Small intestine (tissue), 7 donors: Measurements from ENCODE around the gene ZNF384. TPM values are rescaled to one million over a fixed set of nuclear protein-coding genes. Genes with fewer than 3 reads are reported as not detected.
A peak's percentile ranks its signal among the peaks of the same experiment; 100 is the strongest.

ENCODE experiments used
- DNase-seq, 2 donors: peaks; one replicate each; pipeline versions ENCODE4 v3.0.0 to v3.0.0-alpha.2; 2013
- FAIRE-seq: peaks from 2 replicates; lab custom pipeline; 2012; peaks lifted over from hg19 to GRCh38; lab: Jason Lieb, UNC
- H3K27ac ChIP-seq, 3 donors: one replicate each; pipeline ENCODE4 v1.5.1; 2013; ENCODE audit warnings: low read length in 2 of 3, mild to moderate bottlenecking in 2 of 3, control low read depth in 1 of 3, inconsistent platforms in 1 of 3, low read depth in 1 of 3, moderate library complexity in 1 of 3
- H3K27me3 ChIP-seq, 3 donors: one replicate each; pipeline ENCODE4 v1.6.1; 2013; ENCODE audit warnings: low read length in 3 of 3, inconsistent platforms in 1 of 3; ENCODE audit not compliant: control insufficient read depth in 3 of 3, insufficient read depth in 3 of 3
- H3K36me3 ChIP-seq, 3 donors: one replicate each; pipeline ENCODE4 v1.6.1; 2013; ENCODE audit warnings: low read length in 3 of 3, inconsistent platforms in 1 of 3, low read depth in 1 of 3, mild to moderate bottlenecking in 1 of 3, moderate library complexity in 1 of 3; ENCODE audit not compliant: control insufficient read depth in 3 of 3, insufficient read depth in 2 of 3
- H3K4me1 ChIP-seq, 3 donors: one replicate each; pipeline ENCODE4 v1.6.1; 2013; ENCODE audit warnings: low read length in 2 of 3, inconsistent platforms in 1 of 3, low read depth in 1 of 3, mild to moderate bottlenecking in 1 of 3, moderate library complexity in 1 of 3; ENCODE audit not compliant: control insufficient read depth in 3 of 3, insufficient read depth in 2 of 3
- H3K4me3 ChIP-seq, 3 donors: one replicate each; pipeline ENCODE4 v1.5.1; 2013; ENCODE audit warnings: low read length in 3 of 3, control low read depth in 1 of 3, inconsistent platforms in 1 of 3, low read depth in 1 of 3, mild to moderate bottlenecking in 1 of 3, moderate library complexity in 1 of 3
- H3K9me3 ChIP-seq, 2 donors: one replicate each; pipeline ENCODE4 v1.6.1; 2013; ENCODE audit warnings: low read depth in 1 of 2, low read length in 1 of 2; ENCODE audit not compliant: control insufficient read depth in 2 of 2, insufficient read depth in 1 of 2
- WGBS, 3 donors: extraction: QIAGEN DNeasy Blood & Tissue Kit; methylation state at CpG; one replicate each; pipeline ENCODE4 v1.1.7; 2013; 5-methylcytosine and 5-hydroxymethylcytosine counted together
- polyA plus RNA-seq, 4 donors: library from polyadenylated mRNA; stranded (reverse) in 3 of 4; unstranded in 1 of 4; fragments of 200-250 nt in 3 of 4; fragments of 120-200 nt in 1 of 4; gene quantifications; one replicate each; pipeline versions ENCODE4 v1.2.1 to v1.2.3, GENCODE V29; 2013
- donor health status: healthy with polysubstance abuse.
- donor health status: control.
- donor health status: control.
- donor health status: Bipolar disorder and iron deficiency.
- donor health status: healthy.

ZNF384 gene
- polyA plus RNA-seq, 4 donors: 26.2 to 82.3 (median 34.6) TPM

DNA sequence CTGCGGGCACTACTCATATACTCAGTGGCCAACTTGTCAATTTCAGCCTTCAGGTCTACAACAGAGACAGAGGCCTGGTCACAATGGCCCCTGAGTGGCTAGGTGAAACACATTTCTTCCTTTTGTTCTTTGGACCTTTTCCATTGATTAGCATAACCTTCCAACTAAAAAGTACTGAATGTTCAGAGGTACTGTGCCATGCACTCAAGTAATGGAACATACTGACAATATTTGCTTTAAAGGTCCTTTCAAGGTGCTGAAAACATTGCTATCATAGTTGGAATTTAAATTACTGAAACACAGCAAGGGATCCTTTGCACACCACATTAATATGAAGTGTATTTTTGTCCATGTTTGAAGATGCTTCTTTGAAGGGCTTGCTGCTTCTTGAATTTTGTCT, 35.8 kb downstream of the ZNF384 start:
- Histone ChIP-seq H3K36me3 (peaks cover 7 to 75% (median 19%) of the 10 kb centered on the region in 3 donors), H3K27ac (no peak overlapping the region), H3K4me1 (no peaks in the 10 kb centered on the region), H3K4me3 (no peak overlapping the region), H3K9me3 (no peaks in the 10 kb centered on the region), H3K27me3 (no peaks in the 10 kb centered on the region)
- DNase-seq (no peak), FAIRE-seq (no peak)
- 95 to 100% (median 100%) methylated on average over 1 of the region's 1 CpG for WGBS, 3 donors

- Histone ChIP-seq H3K27ac (no peak overlapping the region), H3K4me1 (no peaks in the 10 kb centered on the region), H3K36me3 (peaks cover 7 to 73% (median 19%) of the 10 kb centered on the region in 3 donors), H3K9me3 (no peaks in the 10 kb centered on the region), H3K4me3 (no peak overlapping the region), H3K27me3 (no peaks in the 10 kb centered on the region)
- 91 to 94% (median 92%) methylated on average over 11 to 12 of the region's 12 CpGs for WGBS, 3 donors
- DNase-seq (no peak), FAIRE-seq (no peak)
Observed at GRCh38 chr12:6652391-6652790, 36.8 kb downstream of the ZNF384 start.

DNA sequence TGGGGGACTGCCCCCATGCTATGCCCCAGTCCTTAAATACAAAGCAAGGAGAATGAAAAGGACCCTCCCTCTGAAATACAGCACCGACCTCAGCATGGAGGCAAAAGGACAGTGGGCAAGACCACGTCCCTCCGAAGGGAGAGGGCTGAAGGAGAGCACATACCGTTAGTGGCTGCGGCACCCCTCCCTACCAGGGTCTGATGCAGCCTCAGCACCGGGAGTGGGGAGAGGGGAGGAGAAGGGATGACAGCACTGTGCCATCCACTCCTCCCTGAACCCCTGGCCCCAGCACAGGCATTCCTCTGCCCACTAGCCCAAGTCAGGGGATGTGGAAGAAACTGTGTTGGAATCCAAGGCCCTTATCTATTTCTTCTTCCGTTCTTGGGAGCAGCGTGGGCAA, 38.3 kb downstream of the ZNF384 start:
- Histone ChIP-seq H3K4me3 (no peak overlapping the region), H3K27ac (no peak overlapping the region), H3K36me3 (peaks cover 7 to 64% (median 19%) of the 10 kb centered on the region in 3 donors), H3K27me3 (no peaks in the 10 kb centered on the region), H3K4me1 (no peaks in the 10 kb centered on the region), H3K9me3 (no peaks in the 10 kb centered on the region)
- no peak for DNase-seq
- no peak for FAIRE-seq
- WGBS, 3 donors: 86 to 92% (median 90%) methylated on average over 8 of the region's 8 CpGs

DNA sequence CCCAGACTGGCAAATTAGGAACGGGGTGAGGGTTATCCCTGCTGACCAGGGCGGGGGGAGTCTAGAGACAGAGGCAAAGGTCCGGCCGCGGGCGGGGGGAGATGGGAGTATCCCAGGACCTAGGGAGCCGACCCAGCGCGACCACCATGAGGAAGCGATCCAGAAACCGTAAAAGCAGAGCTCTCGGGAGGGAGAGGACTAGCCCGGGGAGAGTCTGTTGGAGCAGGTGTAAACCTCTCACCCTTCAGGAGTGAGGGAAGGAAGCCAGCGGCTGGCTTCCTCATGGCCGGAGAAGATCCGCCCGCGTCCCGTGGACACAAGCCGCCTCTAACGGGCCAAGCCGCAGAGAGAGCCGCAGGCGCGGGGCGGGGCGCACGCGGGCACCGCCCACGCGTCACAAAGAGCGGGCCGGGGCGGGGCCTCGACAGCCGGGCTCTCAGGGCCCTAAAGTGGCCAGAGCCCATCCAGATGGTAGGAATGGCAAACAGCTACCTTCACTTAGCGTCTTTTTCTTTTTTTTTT, 42.0 kb downstream of the ZNF384 start, which contains the start of gene ACRBP:
Gene ACRBP, minus strand, starts transcription at position 350 of the 522 bp plus-strand sequence. Its CDS starts 66 bp downstream, at position 284.
- Histone ChIP-seq H3K27me3 (no peaks in the 10 kb centered on the region), H3K9me3 (peaks cover 0 to 5% of the 10 kb centered on the region in 2 donors), H3K27ac (peak within 1 kb of the TSS in 2 of 3 donors; percentile 51 to 58), H3K36me3 (peaks cover 7 to 40% (median 8%) of the 10 kb centered on the region in 3 donors), H3K4me3 (peak within 1 kb of the TSS; percentile 16 to 48 (median 44)), H3K4me1 (peaks cover 0 to 4% (median 0%) of the 10 kb centered on the region in 3 donors)
- DNase-seq: peak; percentile 77 to 80
- WGBS, 3 donors: 5 to 11% (median 9%) methylated on average over 35 to 38 of the region's 38 CpGs
- no peak for FAIRE-seq

DNA sequence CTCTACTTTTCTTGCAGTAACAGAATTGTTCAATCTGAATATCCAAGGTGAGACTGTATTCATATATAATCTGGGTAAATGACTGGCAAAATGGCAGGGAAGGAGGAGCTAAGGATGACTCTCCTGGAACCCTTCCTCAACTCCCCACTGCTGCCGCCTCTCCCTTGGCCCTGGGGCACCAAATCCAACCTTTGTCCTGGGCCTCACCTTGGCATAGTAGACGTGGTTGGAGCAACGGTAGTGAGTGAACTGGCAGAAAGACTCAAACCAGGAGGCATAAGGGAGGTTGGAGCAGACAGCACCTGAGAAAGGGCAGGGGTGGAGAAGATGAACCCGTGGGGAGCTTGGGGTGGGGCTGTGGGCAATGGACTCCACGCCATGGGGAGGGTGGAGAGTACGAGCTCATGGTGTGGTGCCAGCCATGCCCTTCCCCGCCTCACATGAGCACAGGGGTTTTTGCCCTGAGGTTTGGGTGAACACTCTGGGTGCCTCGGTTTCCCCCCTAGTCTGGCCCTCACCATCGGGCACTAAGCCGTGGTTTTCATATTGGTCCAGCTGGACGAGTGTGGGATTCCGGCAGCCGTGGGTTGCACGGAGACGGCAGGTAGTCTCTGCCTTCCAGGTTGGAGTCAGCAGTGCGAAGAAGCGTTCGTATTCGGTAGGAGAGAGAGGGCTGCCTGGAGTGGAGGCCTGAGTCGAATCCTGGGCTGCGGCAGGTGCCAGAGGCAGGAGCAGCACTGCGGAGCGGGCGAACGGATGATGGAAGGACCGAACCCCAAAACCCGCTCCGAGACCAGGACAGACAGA, 42.7 kb downstream of the ZNF384 start:
- Histone ChIP-seq H3K36me3 (peaks cover 6 to 34% (median 8%) of the 10 kb centered on the region in 3 donors), H3K4me1 (peaks cover 0 to 4% (median 0%) of the 10 kb centered on the region in 3 donors), H3K4me3 (peak overlapping the region in 2 of 3 donors; percentile 44 to 48), H3K27me3 (no peaks in the 10 kb centered on the region), H3K27ac (peak overlapping the region in 2 of 3 donors; percentile 51 to 58), H3K9me3 (peaks cover 0 to 5% of the 10 kb centered on the region in 2 donors)
- 29 to 61% (median 46%) methylated on average over 28 of the region's 28 CpGs for WGBS, 3 donors
- DNase-seq: peak in 1 of 2 donors; percentile 81
- FAIRE-seq: no peak

DNA sequence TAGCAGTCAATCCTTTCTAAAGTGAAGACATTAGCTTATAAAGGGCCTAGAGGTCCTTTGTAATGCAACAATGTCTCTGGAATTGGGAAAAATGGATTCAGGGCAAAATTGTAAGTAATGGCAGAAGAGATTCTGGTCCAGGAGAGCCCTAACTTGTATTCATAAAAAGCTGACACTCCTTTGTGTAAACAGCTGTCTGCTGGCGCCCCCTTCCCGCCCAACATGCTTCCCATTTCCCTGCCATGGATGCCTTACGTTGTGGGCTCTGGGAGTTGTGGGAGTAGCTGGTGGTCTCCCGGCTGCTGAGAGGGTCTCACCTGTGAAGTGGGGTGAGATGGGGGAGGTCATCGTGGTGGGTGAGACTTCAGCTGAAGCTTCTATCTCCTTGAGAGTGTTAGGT, 44.3 kb downstream of the ZNF384 start:
- Histone ChIP-seq H3K9me3 (peaks cover 0 to 5% of the 10 kb centered on the region in 2 donors), H3K4me3 (no peak overlapping the region), H3K27me3 (no peaks in the 10 kb centered on the region), H3K4me1 (peaks cover 0 to 6% (median 0%) of the 10 kb centered on the region in 3 donors), H3K36me3 (peaks cover 0 to 18% (median under 1%) of the 10 kb centered on the region in 3 donors), H3K27ac (no peak overlapping the region)
- WGBS, 3 donors: 19 to 49% (median 36%) methylated on average over 5 of the region's 5 CpGs
- no peak for FAIRE-seq
- peak; percentile 48 to 73 for DNase-seq

- H3K36me3 ChIP-seq: peaks cover 0 to 13% (median 0%) of the 10 kb centered on the region in 3 donors
- peak overlapping the region in 2 of 3 donors; percentile 15 to 45 for H3K27ac ChIP-seq
- H3K27me3 ChIP-seq: no peaks in the 10 kb centered on the region
- H3K9me3 ChIP-seq: peaks cover 0 to 5% of the 10 kb centered on the region in 2 donors
- 54 to 94% (median 75%) methylated on average over 6 of the region's 6 CpGs for WGBS, 3 donors
- no peak for DNase-seq
- H3K4me3 ChIP-seq: no peak overlapping the region
- FAIRE-seq: no peak
- H3K4me1 ChIP-seq: peaks cover 0 to 12% (median 0%) of the 10 kb centered on the region in 3 donors
Observed at GRCh38 chr12:6644257-6644596, 44.9 kb downstream of the ZNF384 start.

GRCh38 chr12:6643569-6644256, 45.5 kb downstream of the ZNF384 start:
- Histone ChIP-seq H3K27me3 (no peaks in the 10 kb centered on the region), H3K4me3 (no peak overlapping the region), H3K36me3 (peaks cover 0 to 11% (median 0%) of the 10 kb centered on the region in 3 donors), H3K4me1 (peaks cover 0 to 17% (median 0%) of the 10 kb centered on the region in 3 donors), H3K27ac (peak overlapping the region in 2 of 3 donors; percentile 17 to 37), H3K9me3 (peaks cover 0 to 5% of the 10 kb centered on the region in 2 donors)
- 78 to 88% (median 82%) methylated on average over 6 of the region's 6 CpGs for WGBS, 3 donors
- no peak for FAIRE-seq
- DNase-seq: no peak
